GM15510 (cell line): ENCODE measurements around the gene CYP19A1.

Source experiments
- POLR2A ChIP-seq: IDR thresholded peaks from 3 replicates; pipeline ENCODE4 v1.6.1; 2011; ENCODE audit warnings: borderline replicate concordance; ENCODE audit not compliant: insufficient read length; ENCODE audit errors: extremely low read depth

Gene CYP19A1

GRCh38 chr15:51183076-51183475 lies 155.3 kb downstream of the CYP19A1 start:
- TF ChIP-seq POLR2A = no peak

GRCh38 chr15:51181905-51182304 lies 156.5 kb downstream of the CYP19A1 start:
- no peak for TF ChIP-seq POLR2A

GRCh38 chr15:51181221-51181620 lies 157.2 kb downstream of the CYP19A1 start:
- no peak for TF ChIP-seq POLR2A

GRCh38 chr15:51180534-51180933 lies 157.9 kb downstream of the CYP19A1 start:
- no peak for TF ChIP-seq POLR2A

- no peak for TF ChIP-seq POLR2A
Observed at GRCh38 chr15:51180011-51180410, 158.4 kb downstream of the CYP19A1 start.

- no peak for TF ChIP-seq POLR2A
Observed at GRCh38 chr15:51172193-51172592, 166.2 kb downstream of the CYP19A1 start.

GRCh38 chr15:51171634-51171932 lies 166.8 kb downstream of the CYP19A1 start:
- no peak for TF ChIP-seq POLR2A

GRCh38 chr15:51170882-51171633 lies 167.3 kb downstream of the CYP19A1 start:
- no peak for TF ChIP-seq POLR2A

GRCh38 chr15:51168700-51169099 lies 169.7 kb downstream of the CYP19A1 start:
- no peak for TF ChIP-seq POLR2A

- no peak for TF ChIP-seq POLR2A
Observed at GRCh38 chr15:51163843-51164242, 174.6 kb downstream of the CYP19A1 start.

GRCh38 chr15:51162865-51163762 lies 175.3 kb downstream of the CYP19A1 start:
- TF ChIP-seq POLR2A = no peak

GRCh38 chr15:51161491-51162220 lies 176.7 kb downstream of the CYP19A1 start:
- no peak for TF ChIP-seq POLR2A

GRCh38 chr15:51160484-51160883 lies 177.9 kb downstream of the CYP19A1 start:
- no peak for TF ChIP-seq POLR2A
